PC-3 (cell line): ENCODE measurements around the gene B4GALT2.

Experiments
- EZH2 ChIP-seq: fragments of 300-600 bp; sonication (generic); IDR thresholded peaks from one replicate; pipeline ENCODE4 v1.6.1; 2017; ENCODE audit warnings: antibody characterized with exemption, mild to moderate bottlenecking, low read length; ENCODE audit not compliant: unreplicated experiment
- EZH2phosphoT487 ChIP-seq: fragments of 300-600 bp; sonication (generic); IDR thresholded peaks from 2 replicates; pipeline ENCODE4 v1.6.1; 2018; ENCODE audit warnings: mild to moderate bottlenecking, antibody characterized with exemption, low read length, borderline replicate concordance

GRCh38 chr1:44036409-44037139, 57.6 kb downstream of the B4GALT2 start:
- TF ChIP-seq EZH2phosphoT487 (no peak), EZH2 (no peak)
